H1 (cell line): ENCODE results near the gene TMEM163. TPM values are rescaled to one million over a fixed set of nuclear protein-coding genes. Genes with fewer than 3 reads are reported as not detected.

Experiments used
- CTCF ChIA-PET: fragments of 300-600 bp; sonication (Branson Sonifier 250); formaldehyde crosslinking; loops from one replicate; lab custom pipeline; 2021; ENCODE audit not compliant: partially characterized antibody; lab: Charles Lee
- POLR2A ChIA-PET: fragments of 300-600 bp; sonication (Branson Sonifier 250); formaldehyde crosslinking; loops from one replicate; lab custom pipeline; 2021; ENCODE audit warnings: inconsistent platforms; ENCODE audit not compliant: partially characterized antibody; lab: Charles Lee
- DNase-seq, 2 experiments: peaks; one replicate each; pipeline versions ENCODE4 v3.0.0 to v3.0.0-alpha.2; 2010 to 2022; ENCODE audit warnings: low spot score in 2 of 2, low read depth in 1 of 2, mixed read lengths in 1 of 2
- FAIRE-seq: peaks from 2 replicates; lab custom pipeline; 2011; peaks lifted over from hg19 to GRCh38; lab: Jason Lieb, UNC
- H2AFZ ChIP-seq: 2 replicates; pipeline ENCODE4 v1.8.1; 2012; ENCODE audit warnings: low read length, inconsistent platforms
- H2AK5ac ChIP-seq: 2 replicates; pipeline ENCODE4 v1.6.1; 2013; ENCODE audit warnings: low read depth, low read length
- H2BK120ac ChIP-seq: replicated peaks from 2 replicates; pipeline ENCODE3; 2013; ENCODE audit warnings: low read depth, low read length, inconsistent platforms
- H2BK12ac ChIP-seq: 2 replicates; pipeline ENCODE4 v1.6.1; 2013; ENCODE audit warnings: low read depth, low read length
- H2BK15ac ChIP-seq: 2 replicates; pipeline ENCODE4 v1.6.1; 2013; ENCODE audit warnings: low read length
- H2BK20ac ChIP-seq: 2 replicates; pipeline ENCODE4 v1.6.1; 2013; ENCODE audit warnings: low read length
- H2BK5ac ChIP-seq: 2 replicates; pipeline ENCODE4 v1.6.1; 2013; ENCODE audit warnings: low read depth, low read length
- H3K14ac ChIP-seq: 2 replicates; pipeline ENCODE4 v1.6.1; 2013; ENCODE audit warnings: inconsistent platforms; ENCODE audit not compliant: insufficient read length
- H3K18ac ChIP-seq: 2 replicates; pipeline ENCODE4 v1.6.1; 2013; ENCODE audit warnings: low read length; ENCODE audit errors: extremely low read depth
- H3K23ac ChIP-seq: 2 replicates; pipeline ENCODE4 v1.6.1; 2013; ENCODE audit warnings: inconsistent platforms; ENCODE audit not compliant: insufficient read length
- H3K23me2 ChIP-seq: 2 replicates; pipeline ENCODE4 v1.6.1; 2013; ENCODE audit warnings: low read depth, low read length
- H3K27ac ChIP-seq: 2 replicates; pipeline ENCODE4 v1.6.1; 2011; ENCODE audit warnings: low read depth, low read length, inconsistent platforms
- H3K27me3 ChIP-seq, 4 experiments: replicated peaks in 1 of 4; 1 replicate in 1 of 4; 2 replicates in 3 of 4; pipeline versions ENCODE4 v1.6.1 to v1.8.1; 2011 to 2013; ENCODE audit warnings: low read length in 3 of 4, mild to moderate bottlenecking in 3 of 4, inconsistent platforms in 2 of 4, mixed read lengths in 2 of 4, moderate library complexity in 1 of 4; ENCODE audit not compliant: control insufficient read depth in 3 of 4, insufficient read depth in 3 of 4; ENCODE audit errors: extremely low read depth in 1 of 4
- H3K36me3 ChIP-seq, 4 experiments: 2 replicates each; pipeline versions ENCODE4 v1.6.1 to v1.8.1; 2011 to 2013; ENCODE audit warnings: mild to moderate bottlenecking in 4 of 4, low read length in 3 of 4, moderate library complexity in 2 of 4, control low read depth in 1 of 4, inconsistent platforms in 1 of 4; ENCODE audit not compliant: insufficient read depth in 4 of 4, control insufficient read depth in 2 of 4
- H3K4ac ChIP-seq: replicated peaks from 2 replicates; pipeline ENCODE3; 2013; ENCODE audit warnings: low read length, low read depth, mixed read lengths, inconsistent platforms; ENCODE audit not compliant: insufficient read length
- H3K4me1 ChIP-seq, 4 experiments: replicated peaks in 1 of 4; 1 replicate in 1 of 4; 2 replicates in 3 of 4; pipeline versions ENCODE4 v1.6.1 to v1.8.1; 2011 to 2013; ENCODE audit warnings: low read length in 3 of 4, inconsistent platforms in 2 of 4, mixed read lengths in 1 of 4; ENCODE audit not compliant: insufficient read depth in 4 of 4, control insufficient read depth in 3 of 4
- H3K4me2 ChIP-seq, 2 experiments: 2 replicates each; pipeline versions ENCODE4 v1.6.1 to v1.8.1; 2011 to 2013; ENCODE audit warnings: low read depth in 2 of 2, low read length in 2 of 2, control low read depth in 1 of 2, inconsistent platforms in 1 of 2, mild to moderate bottlenecking in 1 of 2; ENCODE audit not compliant: insufficient read depth in 1 of 2
- H3K4me3 ChIP-seq, 4 experiments: fragments of 200-600, 300-600 bp in 1 of 4; sonication (generic), shearing (Covaris generic), sonication (Bioruptor Twin) in 1 of 4; 2 replicates each; pipeline versions ENCODE4 v1.5.1 to v1.8.1; 2011 to 2016; ENCODE audit warnings: low read length in 4 of 4, low read depth in 3 of 4, control low read depth in 2 of 4, inconsistent platforms in 2 of 4, mild to moderate bottlenecking in 2 of 4, mixed read lengths in 1 of 4, moderate library complexity in 1 of 4; ENCODE audit not compliant: insufficient read depth in 2 of 4; ENCODE audit errors: extremely low read depth in 1 of 4
- H3K56ac ChIP-seq: replicated peaks from 2 replicates; pipeline ENCODE3; 2013; ENCODE audit warnings: low read depth, mild to moderate bottlenecking, mixed read lengths, low read length, inconsistent platforms; ENCODE audit not compliant: insufficient read length
- H3K79me1 ChIP-seq: 2 replicates; pipeline ENCODE4 v1.6.1; 2013; ENCODE audit warnings: low read depth, low read length, control low read depth
- H3K79me2 ChIP-seq, 2 experiments: 2 replicates each; pipeline versions ENCODE4 v1.6.1 to v1.8.1; 2012 to 2013; ENCODE audit warnings: low read length in 2 of 2, mild to moderate bottlenecking in 2 of 2, inconsistent platforms in 1 of 2; ENCODE audit not compliant: insufficient read depth in 2 of 2, control insufficient read depth in 1 of 2
- H3K9ac ChIP-seq, 4 experiments: replicated peaks in 1 of 4; 1 replicate in 1 of 4; 2 replicates in 3 of 4; pipeline versions ENCODE4 v1.6.1 to v1.8.1; 2011 to 2013; ENCODE audit warnings: low read depth in 3 of 4, low read length in 3 of 4, control low read depth in 2 of 4, mild to moderate bottlenecking in 2 of 4, moderate library complexity in 2 of 4, inconsistent platforms in 1 of 4; ENCODE audit errors: extremely low read depth in 1 of 4
- H3K9me3 ChIP-seq, 2 experiments: 2 replicates each; pipeline versions ENCODE4 v1.6.1 to v1.8.1; 2012 to 2013; ENCODE audit warnings: mild to moderate bottlenecking in 2 of 2, moderate library complexity in 2 of 2, control low read depth in 1 of 2, inconsistent platforms in 1 of 2, low read depth in 1 of 2, low read length in 1 of 2, mixed read lengths in 1 of 2; ENCODE audit not compliant: insufficient read depth in 2 of 2
- H4K20me1 ChIP-seq, 2 experiments: replicated peaks in 1 of 2; 2 replicates each; pipeline versions ENCODE3 to v1.8.1; 2011 to 2013; ENCODE audit warnings: inconsistent platforms in 2 of 2, low read length in 2 of 2, mild to moderate bottlenecking in 1 of 2; ENCODE audit not compliant: insufficient read depth in 2 of 2, control insufficient read depth in 1 of 2
- H4K5ac ChIP-seq: 2 replicates; pipeline ENCODE4 v1.6.1; 2013; ENCODE audit warnings: low read length, low read depth, mixed read lengths, inconsistent platforms; ENCODE audit not compliant: insufficient read length
- H4K8ac ChIP-seq: 2 replicates; pipeline ENCODE4 v1.8.0; 2013; ENCODE audit warnings: mild to moderate bottlenecking, moderate library complexity, low read length, inconsistent platforms; ENCODE audit not compliant: insufficient read depth; ENCODE audit errors: extremely low read depth
- H4K91ac ChIP-seq: replicated peaks from 2 replicates; pipeline ENCODE3; 2013; ENCODE audit warnings: low read length, mixed read lengths, inconsistent platforms; ENCODE audit not compliant: insufficient read length
- ASH2L ChIP-seq: fragments of 200-600, 300-600 bp; sonication (generic); IDR thresholded peaks from one replicate; pipeline ENCODE4 v1.7.1; 2017; ENCODE audit warnings: low read length
- BACH1 ChIP-seq: IDR thresholded peaks from 2 replicates; pipeline ENCODE4 v1.6.1; 2012; ENCODE audit warnings: low read length, improper control_type of control experiment
- CBX5 ChIP-seq: fragments of 300-800, 300-1000 bp; sonication (generic); IDR thresholded peaks from 2 replicates; pipeline ENCODE4 v1.7.1; 2016; ENCODE audit warnings: antibody characterized with exemption, low read length, low read depth
- CHD1 ChIP-seq: IDR thresholded peaks from 2 replicates; pipeline ENCODE4 v1.6.1; 2012; ENCODE audit warnings: low read depth, low read length, improper control_type of control experiment
- CHD2 ChIP-seq: IDR thresholded peaks from 2 replicates; pipeline ENCODE4 v1.6.1; 2012; ENCODE audit warnings: low read length, improper control_type of control experiment
- CTBP2 ChIP-seq: IDR thresholded peaks from 2 replicates; pipeline ENCODE4 v1.7.0; 2011; ENCODE audit warnings: borderline replicate concordance, mild to moderate bottlenecking, moderate library complexity, mixed read lengths, low read length; ENCODE audit not compliant: insufficient read depth, insufficient read length
- FOSL1 ChIP-seq: IDR thresholded peaks from 2 replicates; pipeline ENCODE4 v1.6.1; 2011; ENCODE audit warnings: mild to moderate bottlenecking, low read depth, low read length, moderate library complexity; ENCODE audit not compliant: insufficient read depth
- GABPA ChIP-seq: IDR thresholded peaks from 2 replicates; pipeline ENCODE4 v1.6.1; 2011; ENCODE audit warnings: mild to moderate bottlenecking, low read length, moderate library complexity, borderline replicate concordance; ENCODE audit not compliant: insufficient read depth
- JUN ChIP-seq: IDR thresholded peaks from 2 replicates; pipeline ENCODE4 v1.6.1; 2011; ENCODE audit warnings: low read depth, mild to moderate bottlenecking, improper control_type of control experiment, low read length
- MAFK ChIP-seq: IDR thresholded peaks from 2 replicates; pipeline ENCODE4 v1.6.1; 2012; ENCODE audit warnings: low read depth, mild to moderate bottlenecking, improper control_type of control experiment, low read length
- RAD21 ChIP-seq, 2 experiments: IDR thresholded peaks in 1 of 2; conservative IDR thresholded peaks in 1 of 2; 2 replicates each; pipeline ENCODE4 v1.6.1; 2011; ENCODE audit warnings: low read depth in 2 of 2, low read length in 2 of 2, improper control_type of control experiment in 1 of 2, inconsistent platforms in 1 of 2, mild to moderate bottlenecking in 1 of 2, moderate library complexity in 1 of 2
- SAP30 ChIP-seq: fragments of 300-600 bp; sonication (generic); IDR thresholded peaks from 2 replicates; pipeline ENCODE4 v1.7.1; 2012; ENCODE audit warnings: low read length, moderate library complexity, mild to moderate bottlenecking, inconsistent platforms; ENCODE audit not compliant: insufficient read depth, insufficient replicate concordance
- USF2 ChIP-seq: IDR thresholded peaks from 2 replicates; pipeline ENCODE4 v1.6.1; 2011; ENCODE audit warnings: low read length, improper control_type of control experiment
- WGBS, 2 experiments: shearing (Covaris generic) in 1 of 2; methylation state at CpG; one replicate each; pipeline versions ENCODE4 v1.1.6 to v1.1.7; 2013 to 2015; ENCODE audit warnings: low lambda C conversion rate in 2 of 2, mixed read lengths in 2 of 2, inconsistent platforms in 1 of 2, low coverage in 1 of 2, missing lambda C conversion rate in 1 of 2; ENCODE audit not compliant: insufficient replicate concordance in 2 of 2, insufficient coverage in 1 of 2, insufficient read length in 1 of 2; ENCODE audit errors: extremely low coverage in 1 of 2, missing lambda C conversion rate in 1 of 2; 5-methylcytosine and 5-hydroxymethylcytosine counted together
- polyA plus RNA-seq, 7 experiments: library from polyadenylated mRNA; depleted of rRNA in 3 of 7; stranded (reverse) in 5 of 7; unstranded in 2 of 7; fragments of >200 nt in 5 of 7; fragments of 200-250 nt in 2 of 7; gene quantifications; 1 replicate in 5 of 7; 2 replicates in 1 of 7; 4 replicates in 1 of 7; pipeline versions ENCODE4 v1.2.1 to v1.2.3, GENCODE V29; 2011 to 2013; ENCODE audit warnings: missing spikeins in 2 of 7, mixed read lengths in 2 of 7
- total RNA-seq: library from RNA; stranded (reverse); fragmentation: NEBNext Ultra II Directional; extraction: Animal tissue kit (Norgen Biotek cat#: 25700); gene quantifications from 2 replicates; pipeline ENCODE4 v1.2.1, GENCODE V29; 2021

TMEM163 gene
- total and polyA plus RNA-seq, 2 of the 8 experiments (the other 6 are each of a cell fraction or from before 2014, with no cell fraction given): 2.8 to 3.2 TPM

GRCh38 chr2:134682726-134683125 is 36.1 kb downstream of the TMEM163 start:
- Histone ChIP-seq H3K23me2 (no peaks in the 10 kb centered on the region), H3K36me3 (no peaks in the 10 kb centered on the region), H4K5ac (no peak overlapping the region), H3K27ac (no peak overlapping the region), H3K27me3 (no peaks in the 10 kb centered on the region), H4K91ac (no peak overlapping the region), H2BK15ac (no peak overlapping the region), H2AFZ (no peak overlapping the region), H3K4me2 (no peak overlapping the region), H2BK120ac (no peak overlapping the region), H4K8ac (no peak overlapping the region), H3K56ac (no peak overlapping the region), H3K79me1 (no peaks in the 10 kb centered on the region), H3K18ac (no peak overlapping the region), H3K4me3 (no peak overlapping the region), H3K4ac (no peak overlapping the region), H3K79me2 (no peaks in the 10 kb centered on the region), H3K9me3 (no peaks in the 10 kb centered on the region), H3K14ac (no peak overlapping the region), H4K20me1 (no peaks in the 10 kb centered on the region), H3K4me1 (peaks cover 0 to 5% (median 1%) of the 10 kb centered on the region in 4 experiments; a peak in 1 of 7 replicates), H3K23ac (no peak overlapping the region), H2BK12ac (no peak overlapping the region), H2BK20ac (no peak overlapping the region), H3K9ac (no peak overlapping the region), H2AK5ac (no peak overlapping the region), H2BK5ac (no peak overlapping the region)
- 91% methylated on average over 3 of the region's 3 CpGs; no CpG with 5 or more reads in 1 of the 2 experiments for WGBS, 2 experiments
- POLR2A ChIA-PET: no interaction called here
- DNase-seq: no peak
- CTCF ChIA-PET: interaction anchor here (0.8 to 1.6 kb wide), 4 partner anchors 20 to 36 kb away, joined by 3 to 6 read pairs (median 4); no protein-coding TSS in a partner anchor
- FAIRE-seq: no peak
- TF ChIP-seq ASH2L (no peak), CBX5 (no peak), CHD2 (no peak), CTBP2 (no peak), USF2 (no peak), GABPA (no peak), MAFK (no peak), JUN (no peak), FOSL1 (no peak), CHD1 (no peak), SAP30 (no peak), BACH1 (no peak), RAD21 (IDR thresholded peaks at IDR 0.05 in 1 of 2, conservative IDR thresholded peaks at IDR 0.05 in 1 of 2; ENCODE audit: low read depth in 2 of 2, low read length in 2 of 2) (no peak)
